ENCODE data around the gene MTSS2.

The MTSS2 gene

GRCh38 chr16:70685938-70686375 is at the start of gene MTSS2:
Gene MTSS2 (minus strand): TSS chr16:70686053. CDS start chr16:70685791, 262 bp downstream.
- Mint-ChIP-seq H3K27ac (peak within 1 kb of the TSS; percentile 65), H3K4me1 (peaks cover 7% of the 10 kb centered on the region in 2 donors), H3K9me3 (no peaks in the 10 kb centered on the region), H3K4me3 (peak within 1 kb of the TSS; percentile 61 to 62), H3K36me3 (peaks cover 0 to 17% of the 10 kb centered on the region in 2 donors), H3K27me3 (peaks cover 11 to 22% of the 10 kb centered on the region in 2 donors)
- DNase-seq: no peak
- ATAC-seq (replicated peaks): peak; percentile 29 to 35

DNA sequence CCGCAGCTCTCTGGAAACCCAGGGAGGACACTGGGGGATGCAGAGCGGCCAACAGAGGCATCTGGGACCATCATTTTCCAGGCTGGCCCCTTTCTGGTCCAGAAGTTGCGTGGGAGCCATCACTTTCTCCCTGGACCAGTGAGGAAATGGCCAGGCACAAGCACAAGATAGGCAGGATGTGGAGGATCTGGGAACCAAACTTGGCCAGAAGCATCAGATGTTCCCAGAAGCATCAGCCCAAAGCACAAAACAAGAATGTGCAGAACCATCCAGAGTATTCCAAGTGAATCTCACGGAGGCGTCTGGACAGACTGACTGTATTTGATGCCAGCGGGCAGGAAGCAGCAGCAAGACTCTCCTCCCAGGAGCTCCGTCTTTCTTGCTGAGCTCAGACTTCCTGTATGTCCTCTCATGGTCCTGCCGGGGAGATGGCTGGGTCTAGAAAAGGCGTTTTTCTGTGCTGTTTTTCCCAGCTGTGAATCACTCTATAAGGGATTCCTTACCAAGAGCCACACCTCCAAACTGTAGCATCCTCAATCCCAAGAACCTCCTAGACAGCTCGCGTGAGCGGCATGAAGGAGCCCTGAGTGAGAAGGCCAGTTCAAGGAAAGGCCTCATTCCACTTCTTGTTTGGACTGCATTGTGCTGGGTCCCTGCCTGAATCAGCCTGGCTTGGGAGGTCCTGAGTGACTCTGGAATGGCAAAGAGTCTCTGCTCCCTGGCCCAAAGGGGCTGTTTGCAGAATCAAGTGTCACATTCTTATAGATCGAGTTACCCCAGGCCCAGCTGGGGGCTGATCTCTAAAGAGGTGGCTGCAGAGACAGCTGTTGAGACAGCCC is 49.5 kb upstream of the MTSS2 start:
- ATAC-seq (replicated peaks): no peak
- peaks cover 23 to 32% of the 10 kb centered on the region in 2 donors for H3K4me1 Mint-ChIP-seq
- no peak overlapping the region for H3K4me3 Mint-ChIP-seq
- DNase-seq: no peak
- H3K27me3 Mint-ChIP-seq: no peaks in the 10 kb centered on the region
- H3K9me3 Mint-ChIP-seq: no peaks in the 10 kb centered on the region
- peaks cover 33 to 64% of the 10 kb centered on the region in 2 donors for H3K36me3 Mint-ChIP-seq
- peak overlapping the region; percentile 99 for H3K27ac Mint-ChIP-seq

- H3K27me3 Mint-ChIP-seq: no peaks in the 10 kb centered on the region
- DNase-seq (no peak), ATAC-seq (replicated peaks) (no peak)
- H3K4me1 Mint-ChIP-seq: peaks cover 22 to 34% of the 10 kb centered on the region in 2 donors
- no peaks in the 10 kb centered on the region for H3K9me3 Mint-ChIP-seq
- peak overlapping the region; percentile 52 for H3K27ac Mint-ChIP-seq
- H3K4me3 Mint-ChIP-seq: no peak overlapping the region
- H3K36me3 Mint-ChIP-seq: peaks cover 41 to 65% of the 10 kb centered on the region in 2 donors
Observed at GRCh38 chr16:70734522-70735095, 48.8 kb upstream of the MTSS2 start.

DNA sequence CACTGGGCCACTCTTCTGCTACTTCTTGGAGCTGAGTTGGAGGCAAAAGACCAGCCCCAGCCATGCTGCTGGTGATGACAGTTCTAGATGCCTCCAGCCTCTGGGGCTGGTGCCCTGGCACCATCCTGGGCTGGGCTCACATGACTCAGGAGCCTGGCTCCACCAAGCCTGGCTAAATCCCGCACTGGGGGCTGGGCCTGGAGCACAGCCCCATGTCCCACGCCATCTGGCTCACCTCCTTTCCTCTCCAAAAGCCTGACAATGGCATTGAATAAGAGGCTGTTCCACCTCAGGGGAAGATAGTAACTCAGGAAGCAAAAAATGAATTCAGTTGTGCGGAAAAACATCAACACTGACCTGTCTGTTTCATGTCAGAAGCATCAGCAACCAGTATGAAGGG is 45.1 kb upstream of the MTSS2 start:
- Mint-ChIP-seq H3K4me3 (no peak overlapping the region), H3K4me1 (peaks cover 2 to 5% of the 10 kb centered on the region in 2 donors), H3K9me3 (no peaks in the 10 kb centered on the region), H3K27ac (peak overlapping the region; percentile 52), H3K36me3 (peaks cover 46 to 65% of the 10 kb centered on the region in 2 donors), H3K27me3 (no peaks in the 10 kb centered on the region)
- no peak for ATAC-seq (replicated peaks)
- DNase-seq: no peak

- no peak overlapping the region for H3K27ac Mint-ChIP-seq
- no peak overlapping the region for H3K4me3 Mint-ChIP-seq
- H3K27me3 Mint-ChIP-seq: no peaks in the 10 kb centered on the region
Observed at GRCh38 chr16:70730031-70730430, 44.2 kb upstream of the MTSS2 start.

DNA sequence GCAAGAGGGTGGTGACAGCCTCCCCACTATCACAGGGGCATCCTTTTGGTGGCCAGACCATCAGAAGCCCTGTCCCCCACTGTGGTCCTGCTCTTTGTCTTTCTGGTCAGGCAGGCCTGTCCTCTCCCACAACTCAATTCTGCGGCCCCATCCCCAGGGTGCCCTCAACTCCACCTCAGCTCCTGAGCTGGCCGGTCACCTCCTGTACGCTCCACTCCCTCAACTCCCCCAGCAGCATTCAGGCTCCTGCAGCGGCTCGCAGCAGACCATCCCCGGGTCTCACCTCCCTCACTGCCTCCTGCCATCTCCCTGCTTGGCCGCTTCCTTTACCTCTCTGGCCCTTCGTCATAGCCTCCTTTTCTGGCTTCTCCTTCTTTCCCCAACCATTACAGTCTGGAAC is 43.4 kb upstream of the MTSS2 start:
- H3K27me3 Mint-ChIP-seq: no peaks in the 10 kb centered on the region
- H3K9me3 Mint-ChIP-seq: no peaks in the 10 kb centered on the region

More at GRCh38 chr16:70730031-70730430, 44.2 kb upstream of the MTSS2 start:
- DNase-seq: no peak
- no peaks in the 10 kb centered on the region for H3K9me3 Mint-ChIP-seq
- peaks cover 47 to 63% of the 10 kb centered on the region in 2 donors for H3K36me3 Mint-ChIP-seq
- no peak for ATAC-seq (replicated peaks)
- peaks cover 2 to 5% of the 10 kb centered on the region in 2 donors for H3K4me1 Mint-ChIP-seq

GRCh38 chr16:70728150-70728549 is 42.3 kb upstream of the MTSS2 start:
- H3K36me3 Mint-ChIP-seq: peaks cover 45 to 61% of the 10 kb centered on the region in 2 donors
- peaks cover 0 to 5% of the 10 kb centered on the region in 2 donors for H3K4me1 Mint-ChIP-seq
- ATAC-seq (replicated peaks) (no peak), DNase-seq (no peak)
- H3K27ac Mint-ChIP-seq: peak overlapping the region; percentile 65
- no peaks in the 10 kb centered on the region for H3K9me3 Mint-ChIP-seq
- H3K4me3 Mint-ChIP-seq: no peak overlapping the region
- no peaks in the 10 kb centered on the region for H3K27me3 Mint-ChIP-seq

More for the DNA sequence above, 43.4 kb upstream of the MTSS2 start:
- Mint-ChIP-seq H3K4me1 (peaks cover 0 to 5% of the 10 kb centered on the region in 2 donors), H3K27ac (no peak overlapping the region), H3K4me3 (no peak overlapping the region), H3K36me3 (peaks cover 41 to 56% of the 10 kb centered on the region in 2 donors)
- DNase-seq (no peak), ATAC-seq (replicated peaks) (no peak)

DNA sequence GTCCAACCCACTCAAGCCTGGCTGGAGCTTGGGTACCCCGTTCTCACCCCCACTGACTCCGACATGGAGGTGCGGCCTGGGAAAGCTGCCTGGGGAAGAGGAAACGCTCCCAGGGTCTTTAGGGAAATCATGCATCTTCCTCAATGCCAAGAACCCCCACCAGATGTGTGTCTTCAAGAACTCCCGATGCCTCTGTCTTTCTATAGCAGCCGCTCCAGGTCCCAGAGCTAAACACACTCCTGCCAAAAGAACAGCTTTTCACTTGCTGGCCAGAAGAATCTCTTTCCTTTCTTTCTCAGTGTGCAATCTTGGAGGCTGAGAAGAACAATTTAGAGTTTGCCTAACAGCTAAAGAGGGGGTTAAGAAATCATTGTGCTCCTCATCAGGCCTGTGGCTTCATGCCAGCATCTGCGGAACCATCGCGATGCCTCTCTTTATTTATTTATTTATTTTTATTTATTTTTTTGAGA is 41.1 kb upstream of the MTSS2 start:
- Mint-ChIP-seq H3K27me3 (no peaks in the 10 kb centered on the region), H3K27ac (no peak overlapping the region), H3K36me3 (peaks cover 48 to 66% of the 10 kb centered on the region in 2 donors), H3K4me3 (no peak overlapping the region), H3K9me3 (no peaks in the 10 kb centered on the region), H3K4me1 (peaks cover 0 to 5% of the 10 kb centered on the region in 2 donors)
- no peak for DNase-seq
- ATAC-seq (replicated peaks): no peak

GRCh38 chr16:70725912-70726828 is 40.3 kb upstream of the MTSS2 start:
- H3K27me3 Mint-ChIP-seq: no peaks in the 10 kb centered on the region
- H3K4me1 Mint-ChIP-seq: peaks cover 0 to 5% of the 10 kb centered on the region in 2 donors
- DNase-seq (no peak), ATAC-seq (replicated peaks) (no peak)
- peaks cover 55 to 70% of the 10 kb centered on the region in 2 donors for H3K36me3 Mint-ChIP-seq
- H3K27ac Mint-ChIP-seq: no peak overlapping the region
- no peaks in the 10 kb centered on the region for H3K9me3 Mint-ChIP-seq
- no peak overlapping the region for H3K4me3 Mint-ChIP-seq

- H3K4me1 Mint-ChIP-seq: peaks cover 0 to 5% of the 10 kb centered on the region in 2 donors
- no peak overlapping the region for H3K27ac Mint-ChIP-seq
- H3K4me3 Mint-ChIP-seq: no peak overlapping the region
- H3K36me3 Mint-ChIP-seq: peaks cover 64 to 74% of the 10 kb centered on the region in 2 donors
- no peak for DNase-seq
- no peaks in the 10 kb centered on the region for H3K27me3 Mint-ChIP-seq
- peaks cover 0 to 1% of the 10 kb centered on the region in 2 donors for H3K9me3 Mint-ChIP-seq
- ATAC-seq (replicated peaks): no peak
Observed at GRCh38 chr16:70725024-70725911, 39.4 kb upstream of the MTSS2 start.

GRCh38 chr16:70724146-70725023 is 38.5 kb upstream of the MTSS2 start:
- DNase-seq (no peak), ATAC-seq (replicated peaks) (no peak)
- peaks cover 0 to 3% of the 10 kb centered on the region in 2 donors for H3K9me3 Mint-ChIP-seq
- H3K4me1 Mint-ChIP-seq: no peaks in the 10 kb centered on the region
- no peak overlapping the region for H3K27ac Mint-ChIP-seq
- peaks cover 64 to 74% of the 10 kb centered on the region in 2 donors for H3K36me3 Mint-ChIP-seq
- no peak overlapping the region for H3K4me3 Mint-ChIP-seq
- H3K27me3 Mint-ChIP-seq: no peaks in the 10 kb centered on the region

- ATAC-seq (replicated peaks) (no peak), DNase-seq (no peak)
- H3K27me3 Mint-ChIP-seq: no peaks in the 10 kb centered on the region
- H3K9me3 Mint-ChIP-seq: peaks cover 0 to 3% of the 10 kb centered on the region in 2 donors
- H3K4me3 Mint-ChIP-seq: no peak overlapping the region
- no peak overlapping the region for H3K27ac Mint-ChIP-seq
- no peaks in the 10 kb centered on the region for H3K4me1 Mint-ChIP-seq
- H3K36me3 Mint-ChIP-seq: peaks cover 63 to 76% of the 10 kb centered on the region in 2 donors
Observed at GRCh38 chr16:70723740-70724145, 37.9 kb upstream of the MTSS2 start.
